Measurements from ENCODE around the gene TM2D1. TPM values are rescaled to one million over a fixed set of nuclear protein-coding genes. Genes with fewer than 3 reads are reported as not detected.

The TM2D1 gene
- total RNA-seq, 1 experiment from 2014 or later, result 22.7 TPM

DNA sequence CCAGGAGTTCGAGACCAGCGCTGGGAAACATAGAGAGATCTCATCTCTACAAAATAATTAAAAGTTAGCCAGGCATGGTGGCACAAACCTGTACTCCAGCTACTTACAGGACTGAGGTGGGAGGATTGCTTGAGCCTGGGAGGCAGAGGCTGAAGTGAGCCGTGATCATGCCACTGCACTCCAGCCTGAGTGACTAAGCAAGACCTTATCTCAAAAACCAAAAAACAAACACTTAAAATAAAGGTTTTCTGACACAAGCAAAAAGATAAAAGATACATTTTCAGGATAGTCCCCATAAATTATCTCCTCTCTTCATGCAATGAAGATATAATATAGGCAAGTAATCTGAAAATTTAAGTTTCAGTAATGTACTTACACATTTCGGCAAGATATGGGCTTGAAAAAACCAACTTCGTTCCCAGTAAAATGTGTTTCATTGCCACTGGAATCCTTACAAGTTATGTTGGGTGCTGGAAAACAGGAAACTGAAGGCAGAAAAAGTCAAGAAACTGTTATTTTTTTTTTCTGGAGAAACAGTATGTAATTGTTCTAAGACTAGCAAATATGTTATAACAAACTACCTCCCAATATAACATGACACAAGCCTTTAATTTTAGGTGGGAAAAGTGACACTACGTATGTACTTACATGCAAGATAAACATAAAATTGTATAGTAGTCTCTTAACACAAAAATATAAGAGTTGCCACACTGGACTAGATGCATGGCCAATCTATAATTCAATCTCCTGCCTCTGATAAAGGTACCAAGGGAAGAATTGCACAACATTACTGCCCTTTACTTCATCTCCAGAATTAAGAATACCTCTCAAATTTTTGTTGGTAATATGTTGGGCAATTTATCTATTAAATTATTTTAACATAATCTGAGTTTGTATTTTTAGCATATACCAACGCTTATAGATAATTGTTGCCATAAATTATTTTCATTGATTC lies 15.7 kb downstream of the TM2D1 start:
- no peaks in the 10 kb centered on the region for H3K27me3 ChIP-seq (ENCODE audit: insufficient read depth, low read length)
- ATAC-seq (no peak), DNase-seq (ENCODE audit: low read depth, low spot score) (no peak)
- H3K4me2 ChIP-seq (ENCODE audit: low read length), result no peak overlapping the region
- ChIA-PET POLR2A (no interaction called here), RAD21 (ENCODE audit: low non-redundant PET in 1 of 2, low total read pairs in 2 of 2, uncharacterized antibody in 2 of 2, unreplicated experiment in 2 of 2) (interaction anchor here in 1 of 2 experiments (0.7 kb wide), 1 partner anchor 85 kb away, joined by 4 read pairs; no protein-coding TSS in a partner anchor), CTCF (no interaction called here)
- H3K79me2 ChIP-seq (ENCODE audit: insufficient read depth, low read length), result peaks cover 50% of the 10 kb centered on the region
- no peak overlapping the region for H3K4me3 ChIP-seq (replicated peaks in 1 of 2; ENCODE audit: low read depth in 1 of 2, low read length in 2 of 2)
- no peaks in the 10 kb centered on the region for H4K20me1 ChIP-seq (ENCODE audit: insufficient read depth)
- H3K36me3 ChIP-seq (ENCODE audit: control insufficient read depth in 1 of 2, insufficient read depth in 2 of 2, low read length in 2 of 2), result peaks cover 10 to 16% of the 10 kb centered on the region in 2 experiments; a peak in 3 of 4 replicates
- no peaks in the 10 kb centered on the region for H3K9me3 ChIP-seq (ENCODE audit: control insufficient read depth in 1 of 2, insufficient read depth in 1 of 2, low read depth in 1 of 2, low read length in 2 of 2)
- BruUV-seq (replicated peaks), result no TSS peak
- no peak overlapping the region for H2AFZ ChIP-seq (ENCODE audit: low read depth, low read length, poor library complexity, severe bottlenecking)
- intact Hi-C loops (cut with micrococcal nuclease), result no loop called here
- H3K4me1 ChIP-seq (ENCODE audit: control insufficient read depth in 1 of 2, insufficient read depth in 2 of 2, low read length in 2 of 2), result no peaks in the 10 kb centered on the region; a peak in 1 of 4 replicates
- no peak for TF ChIP-seq CEBPB (IDR thresholded peaks at IDR 0.05; ENCODE audit: low read depth)
- TF ChIP-seq EZH2phosphoT487 (IDR thresholded peaks at IDR 0.05; ENCODE audit: borderline replicate concordance), result no peak
- TF ChIP-seq, protein P1, sequence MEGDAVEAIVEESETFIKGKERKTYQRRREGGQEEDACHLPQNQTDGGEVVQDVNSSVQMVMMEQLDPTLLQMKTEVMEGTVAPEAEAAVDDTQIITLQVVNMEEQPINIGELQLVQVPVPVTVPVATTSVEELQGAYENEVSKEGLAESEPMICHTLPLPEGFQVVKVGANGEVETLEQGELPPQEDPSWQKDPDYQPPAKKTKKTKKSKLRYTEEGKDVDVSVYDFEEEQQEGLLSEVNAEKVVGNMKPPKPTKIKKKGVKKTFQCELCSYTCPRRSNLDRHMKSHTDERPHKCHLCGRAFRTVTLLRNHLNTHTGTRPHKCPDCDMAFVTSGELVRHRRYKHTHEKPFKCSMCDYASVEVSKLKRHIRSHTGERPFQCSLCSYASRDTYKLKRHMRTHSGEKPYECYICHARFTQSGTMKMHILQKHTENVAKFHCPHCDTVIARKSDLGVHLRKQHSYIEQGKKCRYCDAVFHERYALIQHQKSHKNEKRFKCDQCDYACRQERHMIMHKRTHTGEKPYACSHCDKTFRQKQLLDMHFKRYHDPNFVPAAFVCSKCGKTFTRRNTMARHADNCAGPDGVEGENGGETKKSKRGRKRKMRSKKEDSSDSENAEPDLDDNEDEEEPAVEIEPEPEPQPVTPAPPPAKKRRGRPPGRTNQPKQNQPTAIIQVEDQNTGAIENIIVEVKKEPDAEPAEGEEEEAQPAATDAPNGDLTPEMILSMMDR (IDR thresholded peaks at IDR 0.05 in 2 of 3, conservative IDR thresholded peaks at IDR 0.05 in 1 of 3; ENCODE audit: borderline replicate concordance in 1 of 3, insufficient read depth in 1 of 3, low read depth in 2 of 3, low read length in 2 of 3), result no peak
- TF ChIP-seq POLR2AphosphoS5 (IDR thresholded peaks at IDR 0.05; ENCODE audit: low read depth, low read length), result no peak
- TF ChIP-seq EZH2 (IDR thresholded peaks at IDR 0.05), result no peak
- TF ChIP-seq RAD21 (IDR thresholded peaks at IDR 0.05; ENCODE audit: low read depth), result no peak
- no peak for TF ChIP-seq POLR2A (IDR thresholded peaks at IDR 0.05; ENCODE audit: borderline replicate concordance, extremely low read depth, insufficient read depth, insufficient read length)
- no peak for TF ChIP-seq YY1 (IDR thresholded peaks at IDR 0.05; ENCODE audit: extremely low read depth, insufficient replicate concordance, low read depth, low read length)
- no peak for TF ChIP-seq SP1 (IDR thresholded peaks at IDR 0.05; ENCODE audit: low read depth)
- TF ChIP-seq SRF (IDR thresholded peaks at IDR 0.05; ENCODE audit: low read depth), result no peak
- no peak for TF ChIP-seq SIN3A (IDR thresholded peaks at IDR 0.05; ENCODE audit: low read depth)
- H3K9me2 ChIP-seq (ENCODE audit: insufficient read depth), result no peaks in the 10 kb centered on the region
- no peak overlapping the region for H3K27ac ChIP-seq (ENCODE audit: low read depth, low read length)
- no peak overlapping the region for H3K9ac ChIP-seq (ENCODE audit: low read length)

Data from HCT116 (cell line).